ENCODE data around the gene KDM4B.

KDM4B gene

GRCh38 chr19:5068233-5069072 lies 99.5 kb downstream of the KDM4B start:
- Histone ChIP-seq H3K36me3 (peaks cover 16 to 86% (median 41%) of the 10 kb centered on the region in 11 experiments; a peak in 21 of 22 replicates), H3K9ac (no peak overlapping the region; a peak in 1 of 22 replicates), H3K4me1 (peaks cover 40 to 58% (median 55%) of the 10 kb centered on the region in 10 experiments), H4K20me1 (peaks cover 97 to 100% (median 100%) of the 10 kb centered on the region in 11 experiments), H3K4me2 (peak overlapping the region in 9 of 11 experiments; percentile 84 to 99 (median 94); a peak in 17 of 22 replicates), H3K4me3 (no peak overlapping the region), H3K27ac (no peak overlapping the region), H3K9me3 (replicated peaks in 1 of 11) (no peaks in the 10 kb centered on the region), H3K27me3 (peaks cover 0 to 39% (median 25%) of the 10 kb centered on the region in 11 experiments; a peak in 11 of 22 replicates)
- no peak for TF ChIP-seq Cebpa-rat (IDR thresholded peaks at IDR 0.05)

DNA sequence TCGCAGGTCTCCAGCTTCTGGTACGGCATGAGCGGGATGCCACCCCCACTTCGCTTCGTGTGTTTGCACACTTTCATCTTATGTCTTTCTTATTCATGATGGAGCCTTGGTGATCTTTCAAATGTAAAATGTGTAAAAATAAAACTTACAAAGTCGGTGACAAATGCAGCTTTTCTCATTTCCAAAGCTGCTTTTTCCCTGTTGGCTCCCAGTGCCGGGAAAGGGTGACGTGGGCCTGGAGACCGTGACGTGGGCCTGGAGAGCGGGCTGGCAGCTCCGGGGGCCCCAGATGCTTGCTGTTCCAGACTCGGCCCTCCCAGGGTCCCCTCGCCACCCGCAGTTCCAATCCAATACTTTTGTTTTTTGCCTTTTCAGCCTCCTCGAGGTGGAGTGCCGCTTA lies 101.4 kb downstream of the KDM4B start:
- Histone ChIP-seq H3K9me3 (replicated peaks in 1 of 11) (no peaks in the 10 kb centered on the region), H3K27ac (peak overlapping the region in 3 of 11 experiments; percentile 25 to 73 (median 31); a peak in 4 of 22 replicates), H3K4me2 (peak overlapping the region; percentile 73 to 99 (median 94)), H3K4me3 (peak overlapping the region in 4 of 10 experiments; percentile 21 to 40 (median 28); a peak in 3 of 20 replicates), H4K20me1 (peaks cover 95 to 100% (median 100%) of the 10 kb centered on the region in 11 experiments), H3K27me3 (peaks cover 0 to 39% (median 26%) of the 10 kb centered on the region in 11 experiments; a peak in 11 of 22 replicates), H3K9ac (peak overlapping the region in 5 of 11 experiments; percentile 2 to 66 (median 47); a peak in 5 of 22 replicates), H3K4me1 (peaks cover 59 to 77% (median 74%) of the 10 kb centered on the region in 10 experiments), H3K36me3 (peaks cover 11 to 75% (median 34%) of the 10 kb centered on the region in 11 experiments; a peak in 19 of 22 replicates)
- TF ChIP-seq Cebpa-rat (IDR thresholded peaks at IDR 0.05) = no peak

- Histone ChIP-seq H3K27me3 (peaks cover 0 to 39% (median 26%) of the 10 kb centered on the region in 11 experiments; a peak in 11 of 22 replicates), H3K9me3 (replicated peaks in 1 of 11) (no peaks in the 10 kb centered on the region), H4K20me1 (peaks cover 94 to 100% (median 100%) of the 10 kb centered on the region in 11 experiments), H3K4me3 (peak overlapping the region in 7 of 10 experiments; percentile 1 to 48 (median 31); a peak in 8 of 20 replicates), H3K36me3 (peaks cover 6 to 75% (median 35%) of the 10 kb centered on the region in 11 experiments; a peak in 20 of 22 replicates), H3K9ac (peak overlapping the region in 9 of 11 experiments; percentile 14 to 67 (median 45); a peak in 12 of 22 replicates), H3K27ac (peak overlapping the region in 7 of 11 experiments; percentile 22 to 73 (median 66); a peak in 12 of 22 replicates), H3K4me1 (peaks cover 64 to 83% (median 80%) of the 10 kb centered on the region in 10 experiments), H3K4me2 (peak overlapping the region; percentile 73 to 99 (median 94))
- TF ChIP-seq Cebpa-rat (IDR thresholded peaks at IDR 0.05) = 0 out of 22 replicates have a peak, but pooled peaks of 1 of the 11 experiments have one; percentile 24
These were observed 102.0 kb downstream of the KDM4B start for GRCh38 chr19:5070930-5071329.

- no peak for TF ChIP-seq Cebpa-rat (IDR thresholded peaks at IDR 0.05)
- peak overlapping the region; percentile 73 to 99 (median 94) for H3K4me2 ChIP-seq
- H3K4me1 ChIP-seq = peaks cover 64 to 84% (median 80%) of the 10 kb centered on the region in 10 experiments
- peak overlapping the region in 7 of 11 experiments; percentile 30 to 67 (median 60); a peak in 12 of 22 replicates for H3K9ac ChIP-seq
- peaks cover 92 to 99% (median 97%) of the 10 kb centered on the region in 11 experiments for H4K20me1 ChIP-seq
- H3K9me3 ChIP-seq (replicated peaks in 1 of 11) = no peaks in the 10 kb centered on the region
- peak overlapping the region in 6 of 10 experiments; percentile 1 to 48 (median 32); a peak in 7 of 20 replicates for H3K4me3 ChIP-seq
- peaks cover 7 to 72% (median 33%) of the 10 kb centered on the region in 11 experiments; a peak in 20 of 22 replicates for H3K36me3 ChIP-seq
- H3K27me3 ChIP-seq = peaks cover 0 to 39% (median 26%) of the 10 kb centered on the region in 11 experiments; a peak in 11 of 22 replicates
- H3K27ac ChIP-seq = peak overlapping the region in 7 of 11 experiments; percentile 22 to 73 (median 66); a peak in 14 of 22 replicates
These were observed 102.7 kb downstream of the KDM4B start for GRCh38 chr19:5071579-5071978.

DNA sequence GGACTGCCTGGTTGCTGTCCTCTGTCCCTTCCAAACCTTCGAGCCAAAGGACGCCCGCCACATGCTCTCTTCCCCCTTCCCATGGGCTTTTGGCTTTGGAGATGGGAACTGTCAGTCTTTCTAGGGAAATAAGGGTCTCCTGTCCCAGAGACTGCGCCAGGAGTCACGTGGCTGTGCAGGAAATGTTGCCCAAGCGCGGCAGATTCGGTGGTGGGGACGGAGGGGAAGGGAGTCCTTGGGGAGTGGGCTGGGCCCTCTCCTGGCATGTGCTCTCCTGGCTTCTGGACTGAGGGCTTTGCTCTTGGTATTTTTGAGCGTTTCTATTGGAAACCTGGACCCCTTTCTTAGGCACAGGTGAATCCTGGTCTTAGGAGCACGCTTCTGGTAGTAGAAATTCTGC lies 103.2 kb downstream of the KDM4B start:
- Histone ChIP-seq H3K27me3 (peaks cover 0 to 39% (median 26%) of the 10 kb centered on the region in 11 experiments; a peak in 11 of 22 replicates), H3K4me1 (peaks cover 70 to 89% (median 84%) of the 10 kb centered on the region in 10 experiments), H3K4me3 (peak overlapping the region in 5 of 10 experiments; percentile 1 to 48 (median 31); a peak in 7 of 20 replicates), H3K9ac (peak overlapping the region in 6 of 11 experiments; percentile 30 to 67 (median 62); a peak in 10 of 22 replicates), H3K36me3 (peaks cover 13 to 72% (median 33%) of the 10 kb centered on the region in 11 experiments; a peak in 20 of 22 replicates), H3K9me3 (replicated peaks in 1 of 11) (no peaks in the 10 kb centered on the region), H4K20me1 (peaks cover 92 to 99% (median 97%) of the 10 kb centered on the region in 11 experiments), H3K4me2 (peak overlapping the region; percentile 73 to 99 (median 94)), H3K27ac (peak overlapping the region in 6 of 11 experiments; percentile 45 to 73 (median 67); a peak in 11 of 22 replicates)
- TF ChIP-seq Cebpa-rat (IDR thresholded peaks at IDR 0.05) = peak in 3 of 11 experiments; percentile 24 to 36 (median 34); a peak in 2 of 22 replicates

- Histone ChIP-seq H3K4me1 (peaks cover 79 to 97% (median 91%) of the 10 kb centered on the region in 10 experiments), H3K9ac (peak overlapping the region in 3 of 11 experiments; percentile 29 to 66 (median 35); a peak in 2 of 22 replicates), H3K4me3 (no peak overlapping the region), H3K4me2 (peak overlapping the region; percentile 71 to 99 (median 94)), H3K9me3 (replicated peaks in 1 of 11) (no peaks in the 10 kb centered on the region), H4K20me1 (peaks cover 92 to 99% (median 97%) of the 10 kb centered on the region in 11 experiments), H3K27ac (peak overlapping the region in 2 of 11 experiments; percentile 44 to 73; a peak in 1 of 22 replicates), H3K36me3 (peaks cover 23 to 75% (median 43%) of the 10 kb centered on the region in 11 experiments; a peak in 21 of 22 replicates), H3K27me3 (peaks cover 0 to 39% (median 26%) of the 10 kb centered on the region in 11 experiments; a peak in 11 of 22 replicates)
- TF ChIP-seq Cebpa-rat (IDR thresholded peaks at IDR 0.05) = no peak
These were observed 104.4 kb downstream of the KDM4B start for GRCh38 chr19:5073153-5073844.

DNA sequence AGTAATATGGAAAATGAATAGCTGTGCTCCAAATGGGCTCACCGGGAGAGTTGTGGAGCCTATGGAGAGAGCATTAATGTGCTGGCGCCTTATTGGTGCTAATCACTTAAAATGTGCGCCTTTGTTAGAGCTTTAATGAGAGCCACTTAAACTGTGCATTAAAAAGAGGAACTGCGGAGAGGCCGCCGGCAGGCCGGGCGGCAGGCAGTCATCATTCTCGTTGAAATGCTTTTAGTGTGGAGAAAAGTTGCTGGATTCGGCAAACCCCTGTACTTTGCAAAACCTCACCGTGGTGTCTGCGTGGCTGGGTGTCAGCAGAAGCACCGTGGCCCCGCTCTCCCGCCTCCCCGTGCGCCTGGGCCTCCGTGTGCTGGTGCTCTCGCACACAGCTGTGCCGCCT lies 105.5 kb downstream of the KDM4B start:
- H3K27me3 ChIP-seq = peaks cover 0 to 34% (median 17%) of the 10 kb centered on the region in 11 experiments; a peak in 11 of 22 replicates
- peaks cover 34 to 78% (median 54%) of the 10 kb centered on the region in 11 experiments for H3K36me3 ChIP-seq
- no peaks in the 10 kb centered on the region for H3K9me3 ChIP-seq (replicated peaks in 1 of 11)
- peaks cover 77 to 96% (median 90%) of the 10 kb centered on the region in 10 experiments for H3K4me1 ChIP-seq
- no peak for TF ChIP-seq Cebpa-rat (IDR thresholded peaks at IDR 0.05)
- peak overlapping the region in 1 of 11 experiments; percentile 73; a peak in 1 of 22 replicates for H3K27ac ChIP-seq
- peak overlapping the region in 5 of 11 experiments; percentile 24 to 41 (median 32); a peak in 4 of 22 replicates for H3K9ac ChIP-seq
- no peak overlapping the region for H3K4me3 ChIP-seq
- H4K20me1 ChIP-seq = peaks cover 92 to 99% (median 97%) of the 10 kb centered on the region in 11 experiments
- peak overlapping the region; percentile 71 to 99 (median 94) for H3K4me2 ChIP-seq
